Naive thymus-derived CD8-positive, alpha-beta T cell (primary cell): Measurements from ENCODE around the gene GPATCH2. TPM values are rescaled to one million over a fixed set of nuclear protein-coding genes. Genes with fewer than 3 reads are reported as not detected.

Experiments used
- ATAC-seq, 2 donors: fragments of 150-1000 bp; cut with Tn5 transposase in 1 of 2; sonication (Bioruptor Pico), chemical (Tn5 transposase) in 1 of 2; 1 replicate in 1 of 2; 2 replicates in 1 of 2; pipeline ENCODE4 v1.10.0; 2021; ENCODE audit warnings: mild to moderate bottlenecking in 2 of 2, moderate library complexity in 2 of 2
- POLR2A ChIA-PET: fragments of 350-600 bp; sonication (Branson Sonifier 250); formaldehyde crosslinking; loops from one replicate; lab custom pipeline; 2021; ENCODE audit warnings: antibody characterized with exemption; lab: Charles Lee
- DNase-seq, 10 donors: peaks; one replicate each; pipeline versions ENCODE4 v3.0.0 to v3.0.0-alpha.2; 2020 to 2022
- H3K27ac Mint-ChIP-seq, 10 donors: one replicate each; pipeline ENCODE4 v1.8.0; 2020 to 2022; ENCODE audit warnings: mild to moderate bottlenecking in 10 of 10, mixed read lengths in 10 of 10, moderate library complexity in 4 of 10, inconsistent platforms in 1 of 10
- H3K27me3 Mint-ChIP-seq, 5 donors: one replicate each; pipeline ENCODE4 v1.8.0; 2021 to 2022; ENCODE audit warnings: mixed read lengths in 5 of 5
- H3K36me3 Mint-ChIP-seq, 3 donors: one replicate each; pipeline ENCODE4 v1.8.0; 2020 to 2022; ENCODE audit warnings: mixed read lengths in 3 of 3, mild to moderate bottlenecking in 2 of 3, inconsistent platforms in 1 of 3
- H3K4me1 Mint-ChIP-seq, 4 donors: one replicate each; pipeline ENCODE4 v1.8.0; 2021 to 2022; ENCODE audit warnings: mixed read lengths in 4 of 4
- H3K4me3 Mint-ChIP-seq, 10 donors: one replicate each; pipeline ENCODE4 v1.8.0; 2020 to 2022; ENCODE audit warnings: mild to moderate bottlenecking in 10 of 10, mixed read lengths in 10 of 10, moderate library complexity in 6 of 10, inconsistent platforms in 1 of 10
- H3K9me3 Mint-ChIP-seq, 9 donors: one replicate each; pipeline ENCODE4 v1.8.0; 2020 to 2022; ENCODE audit warnings: mixed read lengths in 9 of 9, mild to moderate bottlenecking in 3 of 9, inconsistent platforms in 1 of 9, moderate library complexity in 1 of 9
- polyA plus RNA-seq, 3 donors: library from polyadenylated mRNA; unstranded; fragments of 300-500 nt; fragmentation: Illumina TruSeq; gene quantifications; one replicate each; pipeline ENCODE4 v1.2.3, GENCODE V29; 2021
- total RNA-seq, 8 experiments: library from RNA in 2 of 8; stranded (reverse) in 2 of 8; gene quantifications; one replicate each; pipeline ENCODE4 v1.2.3 and lab custom pipeline; 2021 to 2026

The GPATCH2 gene
- total RNA-seq = 10 to 100 TPM in 1 of 2 experiments, 1 to 10 TPM in 1; 7.9 to 10.2 TPM
- polyA plus RNA-seq = 1 to 10 TPM; 3.6 to 5.1 (median 3.9) TPM
- total RNA-seq (lab: John Stamatoyannopoulos, UW) = 20.2 to 30.7 (median 26.5) reads per million in 6 experiments

GRCh38 chr1:217630711-217631591, at the start of gene GPATCH2, which contains the start of gene SPATA17:
GPATCH2 (minus strand) TSS chr1:217631090; CDS start chr1:217630971, 119 bp downstream.
SPATA17 (plus strand) TSS chr1:217631344; CDS start chr1:217631379, 35 bp downstream.
- Mint-ChIP-seq H3K9me3 (peaks cover 0 to 4% (median 0%) of the 10 kb centered on the region in 9 donors), H3K4me3 (peak within 1 kb of the TSS; percentile 94 to 99 (median 98)), H3K4me1 (peaks cover 6 to 55% (median 35%) of the 10 kb centered on the region in 4 donors), H3K27ac (peak within 1 kb of the TSS; percentile 99 to 100 (median 100)), H3K27me3 (peaks cover 0 to 9% (median 6%) of the 10 kb centered on the region in 5 donors), H3K36me3 (no peaks in the 10 kb centered on the region)
- ATAC-seq (peak; percentile 89 to 90), DNase-seq (peak; percentile 57 to 96 (median 80))
- POLR2A ChIA-PET = interaction anchor here (0.8 to 1.2 kb wide), 4 partner anchors 12 to 1543 kb away, joined by 3 to 4 read pairs (median 4); partner anchors contain the start of genes LYPLAL1 and RRP15

- H3K27me3 Mint-ChIP-seq = peaks cover 5 to 23% (median 7%) of the 10 kb centered on the region in 5 donors
- H3K4me1 Mint-ChIP-seq = peaks cover 0 to 4% (median 0%) of the 10 kb centered on the region in 4 donors
- H3K27ac Mint-ChIP-seq = no peak overlapping the region
- ATAC-seq (no peak), DNase-seq (no peak)
- POLR2A ChIA-PET = no interaction called here
- no peaks in the 10 kb centered on the region for H3K36me3 Mint-ChIP-seq
- H3K9me3 Mint-ChIP-seq = no peaks in the 10 kb centered on the region
- no peak overlapping the region for H3K4me3 Mint-ChIP-seq
Observed at GRCh38 chr1:217674028-217674729, 43.3 kb upstream of the GPATCH2 start.

GRCh38 chr1:217673387-217673786, 42.5 kb upstream of the GPATCH2 start:
- Mint-ChIP-seq H3K9me3 (no peaks in the 10 kb centered on the region), H3K36me3 (no peaks in the 10 kb centered on the region), H3K4me1 (peaks cover 0 to 4% (median 0%) of the 10 kb centered on the region in 4 donors), H3K4me3 (no peak overlapping the region), H3K27me3 (peaks cover 5 to 23% (median 7%) of the 10 kb centered on the region in 5 donors), H3K27ac (no peak overlapping the region)
- ATAC-seq (no peak), DNase-seq (no peak)
- POLR2A ChIA-PET = no interaction called here

DNA sequence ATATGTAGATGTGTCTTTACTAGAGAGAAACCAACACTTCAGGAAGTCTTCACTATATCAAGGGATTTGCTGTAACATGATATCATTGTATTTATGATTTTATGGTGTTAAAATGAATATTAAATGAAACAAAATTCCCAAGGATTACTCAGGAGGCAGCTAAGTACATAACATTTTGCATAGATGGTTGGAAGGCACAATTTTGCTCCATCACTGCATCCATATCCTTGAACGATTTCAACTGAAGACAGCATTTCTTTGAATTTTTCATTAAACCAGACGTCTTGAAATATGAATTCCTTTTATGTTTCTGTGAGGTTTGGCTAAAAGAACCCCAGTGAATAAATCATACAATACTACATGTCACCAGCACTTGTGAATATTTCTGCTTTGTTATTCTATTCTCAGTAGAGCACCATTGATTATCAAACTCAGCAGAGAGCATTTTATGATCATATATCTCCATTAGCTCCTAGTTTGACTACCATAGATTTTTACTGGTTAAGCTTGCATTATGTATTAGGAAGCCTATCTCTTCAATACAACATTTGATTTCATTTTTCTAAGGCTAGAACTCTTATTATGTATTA, 37.6 kb upstream of the GPATCH2 start:
- Mint-ChIP-seq H3K4me1 (no peaks in the 10 kb centered on the region), H3K36me3 (no peaks in the 10 kb centered on the region), H3K27me3 (peaks cover 7 to 12% (median 8%) of the 10 kb centered on the region in 5 donors), H3K9me3 (no peaks in the 10 kb centered on the region), H3K4me3 (no peak overlapping the region), H3K27ac (no peak overlapping the region)
- DNase-seq = no peak
- ATAC-seq = no peak
- POLR2A ChIA-PET = no interaction called here

DNA sequence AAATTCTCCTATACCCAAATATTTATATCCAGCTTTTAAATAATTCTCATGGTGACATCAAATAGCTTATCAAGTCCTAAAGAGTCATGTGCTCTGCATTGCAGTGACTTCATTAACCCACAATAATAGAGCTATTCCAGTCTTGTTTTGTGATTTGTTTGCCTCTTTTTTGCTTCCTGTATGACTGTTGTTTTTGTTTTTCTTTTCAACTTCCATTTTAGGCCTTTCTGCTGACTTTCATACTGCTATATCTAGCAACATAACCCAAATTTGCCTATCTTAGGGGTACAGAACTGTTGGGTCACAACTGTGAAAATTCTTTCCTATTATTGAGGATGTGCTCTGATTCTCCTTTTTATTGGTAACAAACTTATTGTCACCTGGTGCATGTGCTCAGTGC, 30.5 kb upstream of the GPATCH2 start:
- Mint-ChIP-seq H3K27me3 (peaks cover 4 to 10% (median 4%) of the 10 kb centered on the region in 5 donors), H3K9me3 (peaks cover 0 to 6% (median 0%) of the 10 kb centered on the region in 9 donors), H3K27ac (no peak overlapping the region), H3K36me3 (no peaks in the 10 kb centered on the region), H3K4me1 (no peaks in the 10 kb centered on the region), H3K4me3 (no peak overlapping the region)
- POLR2A ChIA-PET = no interaction called here
- ATAC-seq (no peak), DNase-seq (no peak)

DNA sequence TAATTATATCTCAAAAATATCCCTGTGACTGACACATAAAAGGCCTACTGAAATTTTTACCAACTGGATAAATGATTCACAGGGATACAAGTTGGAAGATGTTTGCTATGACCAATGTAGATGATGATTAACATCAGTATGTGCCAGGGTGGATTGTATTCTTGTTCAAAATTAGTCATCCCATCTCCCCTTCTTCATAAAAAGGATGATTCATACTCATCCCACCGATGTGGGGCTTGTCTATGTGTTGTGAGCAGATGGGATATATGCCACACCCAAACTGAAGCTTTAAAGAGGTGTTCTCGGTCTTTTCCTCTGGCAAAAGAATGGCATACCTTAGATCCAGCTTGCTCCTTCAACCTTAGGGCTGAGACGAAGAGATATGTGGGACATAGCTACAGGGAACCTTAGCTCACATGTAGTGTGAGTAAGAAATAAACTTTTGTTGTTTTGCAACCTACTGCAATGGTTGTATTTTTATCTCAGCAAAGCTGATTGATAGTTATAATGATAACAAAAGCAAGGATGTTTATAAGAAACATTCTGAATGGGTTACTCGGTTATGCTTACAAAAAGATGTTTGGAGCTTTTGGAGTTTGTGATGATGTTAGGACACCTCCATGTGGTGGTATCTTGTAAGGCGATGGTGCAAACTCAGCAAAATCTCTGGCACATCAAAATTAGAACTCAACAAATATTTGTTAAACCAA, 29.6 kb upstream of the GPATCH2 start:
- Mint-ChIP-seq H3K9me3 (peaks cover 0 to 6% (median 0%) of the 10 kb centered on the region in 9 donors), H3K27me3 (peaks cover 4 to 10% (median 8%) of the 10 kb centered on the region in 5 donors), H3K36me3 (no peaks in the 10 kb centered on the region), H3K4me1 (no peaks in the 10 kb centered on the region), H3K4me3 (no peak overlapping the region), H3K27ac (no peak overlapping the region)
- ATAC-seq (no peak), DNase-seq (no peak)
- POLR2A ChIA-PET = no interaction called here

DNA sequence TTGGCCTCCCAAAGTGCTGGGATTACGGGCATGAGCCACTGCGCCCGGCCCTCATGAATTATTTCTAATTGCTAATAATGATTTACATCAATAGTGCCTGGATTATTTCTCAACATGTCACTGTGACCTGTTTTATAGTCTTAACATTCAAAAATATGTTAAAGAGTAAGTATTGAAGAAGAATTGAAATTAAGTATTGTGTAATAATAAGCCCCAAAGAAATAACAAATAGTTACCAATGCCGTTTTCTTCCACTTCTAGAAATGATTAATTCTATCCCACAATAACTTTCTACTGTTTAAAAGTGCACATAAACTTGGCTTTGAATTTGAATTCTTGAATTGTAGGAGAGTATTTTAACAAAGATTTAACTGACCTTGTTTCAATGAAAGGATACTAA, 19.8 kb upstream of the GPATCH2 start:
- Mint-ChIP-seq H3K4me3 (no peak overlapping the region), H3K4me1 (no peaks in the 10 kb centered on the region), H3K36me3 (no peaks in the 10 kb centered on the region), H3K27ac (no peak overlapping the region), H3K27me3 (peaks cover 0 to 9% (median 3%) of the 10 kb centered on the region in 5 donors), H3K9me3 (no peaks in the 10 kb centered on the region)
- POLR2A ChIA-PET = no interaction called here
- DNase-seq = no peak
- ATAC-seq = no peak

GRCh38 chr1:217647791-217648190, 16.9 kb upstream of the GPATCH2 start:
- Mint-ChIP-seq H3K36me3 (no peaks in the 10 kb centered on the region), H3K4me1 (no peaks in the 10 kb centered on the region), H3K4me3 (no peak overlapping the region), H3K9me3 (no peaks in the 10 kb centered on the region), H3K27ac (no peak overlapping the region), H3K27me3 (peaks cover 5 to 10% (median 5%) of the 10 kb centered on the region in 5 donors)
- POLR2A ChIA-PET = no interaction called here
- DNase-seq = no peak
- ATAC-seq = no peak

DNA sequence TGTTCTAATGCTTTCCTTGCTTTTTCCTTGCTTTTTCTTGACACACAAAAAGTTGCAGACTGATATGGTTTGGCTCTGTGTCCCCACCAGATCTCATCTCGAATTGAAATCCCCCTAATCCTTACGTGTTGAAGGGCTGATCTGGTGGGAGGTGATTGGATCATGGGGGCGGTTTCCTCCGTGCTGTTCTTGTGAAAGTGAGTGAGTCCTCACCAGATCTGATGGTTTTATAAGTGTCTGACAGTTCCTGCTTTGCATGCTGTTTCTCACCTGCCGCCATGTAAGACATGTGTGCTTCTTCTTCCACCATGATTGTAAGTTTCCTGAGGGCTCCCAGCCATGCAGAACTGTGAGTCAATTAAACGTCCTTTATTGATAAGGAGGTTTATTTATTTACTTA, 11.6 kb upstream of the GPATCH2 start:
- ATAC-seq (no peak), DNase-seq (no peak)
- peaks cover 0 to 10% (median 0%) of the 10 kb centered on the region in 9 donors for H3K9me3 Mint-ChIP-seq
- no peak overlapping the region for H3K27ac Mint-ChIP-seq
- no peak overlapping the region for H3K4me3 Mint-ChIP-seq
- no peaks in the 10 kb centered on the region for H3K4me1 Mint-ChIP-seq
- no peaks in the 10 kb centered on the region for H3K36me3 Mint-ChIP-seq
- H3K27me3 Mint-ChIP-seq = peaks cover 1 to 35% (median 20%) of the 10 kb centered on the region in 5 donors
- POLR2A ChIA-PET = no interaction called here

DNA sequence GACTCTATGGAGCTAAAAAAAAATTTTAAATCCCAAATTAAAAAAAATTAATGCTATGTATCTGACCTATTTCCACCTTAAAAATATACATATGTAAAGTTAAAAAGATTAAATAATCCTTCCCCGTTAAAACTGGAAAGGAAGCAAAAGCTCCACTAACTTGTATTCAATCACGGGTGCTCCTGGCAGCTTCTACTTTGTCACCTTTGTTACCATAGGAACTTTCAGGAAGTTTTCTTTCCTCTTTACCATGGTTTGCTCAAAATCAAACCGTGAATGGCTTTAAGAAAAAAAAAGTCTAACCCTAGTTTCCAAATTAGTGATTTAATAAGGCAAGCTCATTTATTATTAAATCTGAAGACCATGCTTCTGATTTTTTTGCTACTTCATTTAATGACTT, 3.5 kb downstream of the GPATCH2 start:
- Mint-ChIP-seq H3K9me3 (peaks cover 0 to 4% (median 0%) of the 10 kb centered on the region in 9 donors), H3K4me3 (no peak overlapping the region), H3K36me3 (peaks cover 0 to 3% (median 0%) of the 10 kb centered on the region in 3 donors), H3K27me3 (no peaks in the 10 kb centered on the region), H3K4me1 (peaks cover 9 to 61% (median 43%) of the 10 kb centered on the region in 4 donors), H3K27ac (no peak overlapping the region)
- ATAC-seq (no peak), DNase-seq (no peak)
- POLR2A ChIA-PET = no interaction called here

GRCh38 chr1:217626321-217626720, 4.6 kb downstream of the GPATCH2 start:
- Mint-ChIP-seq H3K4me1 (peaks cover 9 to 61% (median 43%) of the 10 kb centered on the region in 4 donors), H3K27me3 (no peaks in the 10 kb centered on the region), H3K9me3 (peaks cover 0 to 3% (median 0%) of the 10 kb centered on the region in 9 donors), H3K36me3 (peaks cover 0 to 3% (median 0%) of the 10 kb centered on the region in 3 donors), H3K4me3 (no peak overlapping the region), H3K27ac (no peak overlapping the region)
- POLR2A ChIA-PET = no interaction called here
- ATAC-seq (no peak), DNase-seq (no peak)

- Mint-ChIP-seq H3K36me3 (peaks cover 13 to 36% (median 19%) of the 10 kb centered on the region in 3 donors), H3K27ac (no peak overlapping the region), H3K9me3 (peaks cover 0 to 1% (median 0%) of the 10 kb centered on the region in 9 donors), H3K4me3 (no peak overlapping the region), H3K4me1 (peaks cover 12 to 27% (median 23%) of the 10 kb centered on the region in 4 donors), H3K27me3 (no peaks in the 10 kb centered on the region)
- ATAC-seq = no peak
- DNase-seq = no peak
- POLR2A ChIA-PET = interaction anchor here (0.5 kb wide), 1 partner anchor 1568 kb away, joined by 3 read pairs; no protein-coding TSS in a partner anchor
Observed at GRCh38 chr1:217622042-217622441, 8.8 kb downstream of the GPATCH2 start.
